Endometrial microvascular endothelial cells (primary cell): ENCODE measurements around the gene BCAN. TPM values are rescaled to one million over a fixed set of nuclear protein-coding genes. Genes with fewer than 3 reads are reported as not detected.

Experiments
- in situ Hi-C: cut with HindIII; loops from 2 replicates; pipeline ENCODE4 v1.10.0; 2017; ENCODE audit warnings: low sequenced_read_pairs, low pct_unique_long_range_greater_than_20kb; ENCODE audit errors: inconsistent ontology term
- total RNA-seq: library from RNA; depleted of rRNA; stranded (reverse); fragments of >200 nt; gene quantifications from one replicate; pipeline ENCODE4 v1.2.3, GENCODE V29; 2015; ENCODE audit errors: inconsistent ontology term

Gene BCAN
- total RNA-seq, 1 donor from 2014 or later = not detected

GRCh38 chr1:156656806-156657740 is 15.2 kb downstream of the BCAN start:
- in situ Hi-C loops = no loop called here

- in situ Hi-C loops = no loop called here
Observed at GRCh38 chr1:156657741-156658319, 15.9 kb downstream of the BCAN start.

GRCh38 chr1:156658496-156658895 is 16.6 kb downstream of the BCAN start:
- in situ Hi-C loops = no loop called here

GRCh38 chr1:156658945-156659574 is 17.1 kb downstream of the BCAN start:
- in situ Hi-C loops = no loop called here

GRCh38 chr1:156659661-156659987 is 17.7 kb downstream of the BCAN start:
- in situ Hi-C loops = no loop called here

- in situ Hi-C loops = no loop called here
Observed at GRCh38 chr1:156659988-156660751, 18.3 kb downstream of the BCAN start.

- in situ Hi-C loops = no loop called here
Observed at GRCh38 chr1:156660752-156661112, 18.8 kb downstream of the BCAN start.

- in situ Hi-C loops = no loop called here
Observed at GRCh38 chr1:156662005-156662799, 20.3 kb downstream of the BCAN start.

- in situ Hi-C loops = no loop called here
Observed at GRCh38 chr1:156662800-156663055, 20.8 kb downstream of the BCAN start.

GRCh38 chr1:156663178-156663577 is 21.3 kb downstream of the BCAN start:
- in situ Hi-C loops = no loop called here

- in situ Hi-C loops = no loop called here
Observed at GRCh38 chr1:156664046-156664766, 22.3 kb downstream of the BCAN start.

GRCh38 chr1:156664767-156665411 is 23.0 kb downstream of the BCAN start:
- in situ Hi-C loops = no loop called here

GRCh38 chr1:156665539-156665938 is 23.6 kb downstream of the BCAN start:
- in situ Hi-C loops = no loop called here

- in situ Hi-C loops = no loop called here
Observed at GRCh38 chr1:156666862-156667609, 25.1 kb downstream of the BCAN start.

GRCh38 chr1:156667610-156667967 is 25.7 kb downstream of the BCAN start:
- in situ Hi-C loops = no loop called here

- in situ Hi-C loops = no loop called here
Observed at GRCh38 chr1:156667968-156668709, 26.2 kb downstream of the BCAN start.
